Measurements from ENCODE around the gene NUDT21.

The NUDT21 gene

GRCh38 chr16:56421976-56422669 is 29.0 kb downstream of the NUDT21 start:
- DNase-seq, result no peak
- Histone ChIP-seq H2BK12ac (ENCODE audit: low read length in 2 of 2) (no peak overlapping the region), H4K91ac (ENCODE audit: low read length) (no peak overlapping the region), H3K27ac (ENCODE audit: low read length, poor library complexity, severe bottlenecking) (no peak overlapping the region), H3K4me3 (ENCODE audit: insufficient read depth in 1 of 2, low read depth in 1 of 2, low read length in 2 of 2) (no peak overlapping the region), H2BK15ac (ENCODE audit: low read depth, poor library complexity, severe bottlenecking) (no peak overlapping the region), H3K4ac (ENCODE audit: low read depth in 1 of 2, low read length in 2 of 2) (no peak overlapping the region), H3K23ac (ENCODE audit: low read length in 2 of 2) (no peak overlapping the region), H3K9me3 (ENCODE audit: control insufficient read depth, low read length) (no peaks in the 10 kb centered on the region), H3K79me1 (replicated peaks; ENCODE audit: low read length, poor library complexity, severe bottlenecking) (peaks cover 6% of the 10 kb centered on the region), H3K4me2 (ENCODE audit: low read length, poor library complexity, severe bottlenecking) (no peak overlapping the region), H3K27me3 (ENCODE audit: control insufficient read depth in 1 of 2, insufficient read depth in 1 of 2, low read length in 2 of 2) (no peaks in the 10 kb centered on the region), H2AK5ac (ENCODE audit: low read length, severe bottlenecking) (no peak overlapping the region), H2BK5ac (ENCODE audit: low read depth, low read length, poor library complexity, severe bottlenecking) (no peak overlapping the region), H3K18ac (ENCODE audit: low read depth in 1 of 2, low read length in 2 of 2) (no peak overlapping the region), H2BK120ac (ENCODE audit: low read depth, low read length) (no peak overlapping the region), H4K8ac (ENCODE audit: low read length) (no peak overlapping the region), H3K9ac (ENCODE audit: low read length) (no peak overlapping the region), H3K36me3 (ENCODE audit: control insufficient read depth in 1 of 2, insufficient read depth in 2 of 2, low read depth in 1 of 2, low read length in 2 of 2) (no peaks in the 10 kb centered on the region), H3K4me1 (ENCODE audit: control insufficient read depth, insufficient read depth, low read depth, low read length) (peaks cover 8% of the 10 kb centered on the region), H2AFZ (ENCODE audit: low read depth, low read length) (no peak overlapping the region), H3K14ac (ENCODE audit: low read length in 2 of 2) (no peak overlapping the region)
- WGBS, result 86% methylated on average over 5 of the region's 5 CpGs

- Histone ChIP-seq H2AFZ (ENCODE audit: low read depth, low read length) (no peak overlapping the region), H2BK12ac (ENCODE audit: low read length in 2 of 2) (no peak overlapping the region), H3K4me3 (ENCODE audit: insufficient read depth in 1 of 2, low read depth in 1 of 2, low read length in 2 of 2) (no peak overlapping the region), H2AK5ac (ENCODE audit: low read length, severe bottlenecking) (no peak overlapping the region), H3K4me2 (ENCODE audit: low read length, poor library complexity, severe bottlenecking) (no peak overlapping the region), H3K27me3 (ENCODE audit: control insufficient read depth in 1 of 2, insufficient read depth in 1 of 2, low read length in 2 of 2) (no peaks in the 10 kb centered on the region), H3K36me3 (ENCODE audit: control insufficient read depth in 1 of 2, insufficient read depth in 2 of 2, low read depth in 1 of 2, low read length in 2 of 2) (no peaks in the 10 kb centered on the region), H3K27ac (ENCODE audit: low read length, poor library complexity, severe bottlenecking) (no peak overlapping the region), H4K8ac (ENCODE audit: low read length) (no peak overlapping the region), H3K4ac (ENCODE audit: low read depth in 1 of 2, low read length in 2 of 2) (no peak overlapping the region), H3K79me1 (replicated peaks; ENCODE audit: low read length, poor library complexity, severe bottlenecking) (peaks cover 8% of the 10 kb centered on the region), H3K23ac (ENCODE audit: low read length in 2 of 2) (no peak overlapping the region), H3K9me3 (ENCODE audit: control insufficient read depth, low read length) (no peaks in the 10 kb centered on the region), H3K9ac (ENCODE audit: low read length) (no peak overlapping the region), H2BK5ac (ENCODE audit: low read depth, low read length, poor library complexity, severe bottlenecking) (no peak overlapping the region), H2BK120ac (ENCODE audit: low read depth, low read length) (no peak overlapping the region), H3K14ac (ENCODE audit: low read length in 2 of 2) (no peak overlapping the region), H2BK15ac (ENCODE audit: low read depth, poor library complexity, severe bottlenecking) (no peak overlapping the region), H3K18ac (ENCODE audit: low read depth in 1 of 2, low read length in 2 of 2) (no peak overlapping the region), H3K4me1 (ENCODE audit: control insufficient read depth, insufficient read depth, low read depth, low read length) (peaks cover 8% of the 10 kb centered on the region), H4K91ac (ENCODE audit: low read length) (no peak overlapping the region)
- no peak for DNase-seq
- WGBS, result 92% methylated on average over 1 of the region's 2 CpGs
Measured at GRCh38 chr16:56421313-56421712, 29.8 kb downstream of the NUDT21 start.

GRCh38 chr16:56420613-56421012 is 30.5 kb downstream of the NUDT21 start:
- no peaks in the 10 kb centered on the region for H3K9me3 ChIP-seq (ENCODE audit: control insufficient read depth, low read length)
- peaks cover 7% of the 10 kb centered on the region for H3K4me1 ChIP-seq (ENCODE audit: control insufficient read depth, insufficient read depth, low read depth, low read length)
- no peak overlapping the region for H3K4me2 ChIP-seq (ENCODE audit: low read length, poor library complexity, severe bottlenecking)
- no peak overlapping the region for H2BK5ac ChIP-seq (ENCODE audit: low read depth, low read length, poor library complexity, severe bottlenecking)
- H3K79me1 ChIP-seq (replicated peaks; ENCODE audit: low read length, poor library complexity, severe bottlenecking), result peaks cover 9% of the 10 kb centered on the region
- no peaks in the 10 kb centered on the region for H3K36me3 ChIP-seq (ENCODE audit: control insufficient read depth in 1 of 2, insufficient read depth in 2 of 2, low read depth in 1 of 2, low read length in 2 of 2)
- no peak overlapping the region for H3K23ac ChIP-seq (ENCODE audit: low read length in 2 of 2)
- H2AFZ ChIP-seq (ENCODE audit: low read depth, low read length), result no peak overlapping the region
- H3K9ac ChIP-seq (ENCODE audit: low read length), result no peak overlapping the region
- H3K4me3 ChIP-seq (ENCODE audit: insufficient read depth in 1 of 2, low read depth in 1 of 2, low read length in 2 of 2), result no peak overlapping the region
- no peak overlapping the region for H2BK15ac ChIP-seq (ENCODE audit: low read depth, poor library complexity, severe bottlenecking)
- no peak overlapping the region for H4K91ac ChIP-seq (ENCODE audit: low read length)
- H4K8ac ChIP-seq (ENCODE audit: low read length), result no peak overlapping the region
- no peak overlapping the region for H3K27ac ChIP-seq (ENCODE audit: low read length, poor library complexity, severe bottlenecking)
- no peak overlapping the region for H3K18ac ChIP-seq (ENCODE audit: low read depth in 1 of 2, low read length in 2 of 2)
- no peak overlapping the region for H2AK5ac ChIP-seq (ENCODE audit: low read length, severe bottlenecking)
- H2BK12ac ChIP-seq (ENCODE audit: low read length in 2 of 2), result no peak overlapping the region
- H3K4ac ChIP-seq (ENCODE audit: low read depth in 1 of 2, low read length in 2 of 2), result no peak overlapping the region
- H3K14ac ChIP-seq (ENCODE audit: low read length in 2 of 2), result no peak overlapping the region
- no peak for DNase-seq
- no peaks in the 10 kb centered on the region for H3K27me3 ChIP-seq (ENCODE audit: control insufficient read depth in 1 of 2, insufficient read depth in 1 of 2, low read length in 2 of 2)
- no peak overlapping the region for H2BK120ac ChIP-seq (ENCODE audit: low read depth, low read length)

- no peak overlapping the region for H3K4ac ChIP-seq (ENCODE audit: low read depth in 1 of 2, low read length in 2 of 2)
- H3K18ac ChIP-seq (ENCODE audit: low read depth in 1 of 2, low read length in 2 of 2), result no peak overlapping the region
- no peak overlapping the region for H3K14ac ChIP-seq (ENCODE audit: low read length in 2 of 2)
- 94% methylated on average over 8 of the region's 8 CpGs for WGBS
- no peak overlapping the region for H2BK12ac ChIP-seq (ENCODE audit: low read length in 2 of 2)
- H2BK5ac ChIP-seq (ENCODE audit: low read depth, low read length, poor library complexity, severe bottlenecking), result no peak overlapping the region
- DNase-seq, result no peak
- H2BK120ac ChIP-seq (ENCODE audit: low read depth, low read length), result no peak overlapping the region
- peaks cover 6% of the 10 kb centered on the region for H3K4me1 ChIP-seq (ENCODE audit: control insufficient read depth, insufficient read depth, low read depth, low read length)
- H3K36me3 ChIP-seq (ENCODE audit: control insufficient read depth in 1 of 2, insufficient read depth in 2 of 2, low read depth in 1 of 2, low read length in 2 of 2), result no peaks in the 10 kb centered on the region
- no peak overlapping the region for H2AFZ ChIP-seq (ENCODE audit: low read depth, low read length)
- no peak overlapping the region for H2BK15ac ChIP-seq (ENCODE audit: low read depth, poor library complexity, severe bottlenecking)
- no peak overlapping the region for H4K8ac ChIP-seq (ENCODE audit: low read length)
- no peak overlapping the region for H3K23ac ChIP-seq (ENCODE audit: low read length in 2 of 2)
- no peak overlapping the region for H4K91ac ChIP-seq (ENCODE audit: low read length)
- peaks cover 11% of the 10 kb centered on the region for H3K79me1 ChIP-seq (replicated peaks; ENCODE audit: low read length, poor library complexity, severe bottlenecking)
- H3K27ac ChIP-seq (ENCODE audit: low read length, poor library complexity, severe bottlenecking), result no peak overlapping the region
- H3K4me2 ChIP-seq (ENCODE audit: low read length, poor library complexity, severe bottlenecking), result no peak overlapping the region
- H3K9me3 ChIP-seq (ENCODE audit: control insufficient read depth, low read length), result no peaks in the 10 kb centered on the region
- no peak overlapping the region for H3K9ac ChIP-seq (ENCODE audit: low read length)
- no peak overlapping the region for H2AK5ac ChIP-seq (ENCODE audit: low read length, severe bottlenecking)
- H3K27me3 ChIP-seq (ENCODE audit: control insufficient read depth in 1 of 2, insufficient read depth in 1 of 2, low read length in 2 of 2), result no peaks in the 10 kb centered on the region
- H3K4me3 ChIP-seq (ENCODE audit: insufficient read depth in 1 of 2, low read depth in 1 of 2, low read length in 2 of 2), result no peak overlapping the region
Measured at GRCh38 chr16:56419740-56420548, 31.2 kb downstream of the NUDT21 start.
